Measurements from ENCODE around the gene TERT.

DNA sequence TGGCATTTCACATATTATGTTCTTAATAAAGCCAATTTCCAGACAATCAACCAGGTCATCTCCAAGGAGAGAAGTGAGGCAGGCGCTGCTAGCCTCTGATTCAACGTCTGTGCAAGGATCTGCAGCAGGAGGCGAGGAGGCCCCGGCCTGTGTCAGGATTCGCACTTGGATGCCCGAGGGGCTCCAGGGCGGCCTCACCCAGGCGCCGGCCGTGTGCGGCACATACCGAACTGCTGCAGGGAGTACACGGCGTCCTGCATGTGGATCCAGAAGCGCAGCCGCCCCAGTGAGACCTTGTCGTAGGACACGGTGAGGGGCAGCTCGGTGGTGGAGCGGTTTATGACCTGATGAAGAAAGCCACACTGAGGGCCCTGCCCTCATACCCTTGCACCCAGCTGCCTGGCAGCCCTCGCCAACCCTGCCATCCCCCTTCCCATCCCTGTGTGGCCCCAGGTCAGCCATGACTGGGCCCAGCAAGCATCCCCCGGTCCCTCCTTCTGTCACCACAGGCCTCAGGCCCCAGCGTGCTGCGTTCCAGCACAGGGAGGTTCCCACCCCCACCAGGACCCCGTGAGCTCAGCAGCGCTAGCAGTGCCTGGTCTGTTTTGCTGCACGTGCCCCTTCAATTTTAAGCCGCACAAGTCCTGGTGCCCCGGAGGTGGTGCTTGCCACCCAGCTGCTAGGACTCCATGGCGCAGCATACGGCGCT, 40.1 kb upstream of the TERT start:
- TF ChIP-seq POLR2A (IDR thresholded peaks at IDR 0.05; ENCODE audit: low read length) (no peak), GATA1 (IDR thresholded peaks at IDR 0.05; ENCODE audit: low read depth, low read length) (no peak)
